Activated effector memory CD4-positive, alpha-beta T cell treated with anti-CD3 and anti-CD28 coated beads, Interleukin-2, amount 50 U/mL, for 16 hours (primary cell): ENCODE data around the gene CCL11.

Experiments used
- DNase-seq: peaks from one replicate; pipeline ENCODE4 v3.0.0-alpha.2; 2020

Gene CCL11

GRCh38 chr17:34285286-34285792 is at the start of gene CCL11:
Gene CCL11 (plus strand): TSS chr17:34285742. CDS start chr17:34285809, 67 bp downstream.
- DNase-seq = no peak

GRCh38 chr17:34236281-34236892 is 49.2 kb upstream of the CCL11 start:
- no peak for DNase-seq

GRCh38 chr17:34237458-34237857 is 48.1 kb upstream of the CCL11 start:
- no peak for DNase-seq

GRCh38 chr17:34241062-34241461 is 44.5 kb upstream of the CCL11 start:
- no peak for DNase-seq

- no peak for DNase-seq
Observed at GRCh38 chr17:34242587-34243363, 42.8 kb upstream of the CCL11 start.

GRCh38 chr17:34243364-34244320 is 41.9 kb upstream of the CCL11 start:
- no peak for DNase-seq

- no peak for DNase-seq
Observed at GRCh38 chr17:34245351-34245905, 40.1 kb upstream of the CCL11 start.

GRCh38 chr17:34246446-34246845 is 39.1 kb upstream of the CCL11 start:
- DNase-seq = no peak

- DNase-seq = no peak
Observed at GRCh38 chr17:34246881-34247280, 38.7 kb upstream of the CCL11 start.

- no peak for DNase-seq
Observed at GRCh38 chr17:34248511-34249024, 37.0 kb upstream of the CCL11 start.

- DNase-seq = no peak
Observed at GRCh38 chr17:34249061-34249460, 36.5 kb upstream of the CCL11 start.

- no peak for DNase-seq
Observed at GRCh38 chr17:34249478-34249877, 36.1 kb upstream of the CCL11 start.

GRCh38 chr17:34251186-34251585 is 34.4 kb upstream of the CCL11 start:
- no peak for DNase-seq

GRCh38 chr17:34252095-34252443 is 33.5 kb upstream of the CCL11 start:
- no peak for DNase-seq

GRCh38 chr17:34252444-34253138 is 33.0 kb upstream of the CCL11 start:
- DNase-seq = no peak

GRCh38 chr17:34253139-34253525 is 32.4 kb upstream of the CCL11 start:
- DNase-seq = no peak

GRCh38 chr17:34254146-34254545 is 31.4 kb upstream of the CCL11 start:
- no peak for DNase-seq

GRCh38 chr17:34254651-34255380 is 30.7 kb upstream of the CCL11 start, which contains the start of gene CCL2:
Gene CCL2 (plus strand): TSS chr17:34255285. CDS start chr17:34255350, 65 bp downstream.
- no peak for DNase-seq

GRCh38 chr17:34255381-34255732 is 30.2 kb upstream of the CCL11 start:
- DNase-seq = no peak

- DNase-seq = no peak
Observed at GRCh38 chr17:34255841-34256240, 29.7 kb upstream of the CCL11 start.

- DNase-seq = no peak
Observed at GRCh38 chr17:34257299-34257985, 28.1 kb upstream of the CCL11 start.
